Activated B cell treated with CpG ODN at 0.5 μM for 24 hours (primary cell): ENCODE measurements around the gene USP47. TPM values are rescaled to one million over a fixed set of nuclear protein-coding genes. Genes with fewer than 3 reads are reported as not detected.

Experiments used
- ATAC-seq: fragments of 200-7000 bp; cut with Tn5 transposase; one replicate; pipeline ENCODE4 v1.10.0; 2021; ENCODE audit warnings: low read depth, mild to moderate bottlenecking, moderate library complexity
- CTCF ChIA-PET: fragments of 350-600 bp; sonication (Branson Sonifier 250); formaldehyde crosslinking; loops from one replicate; lab custom pipeline; 2021; ENCODE audit warnings: antibody characterized with exemption; lab: Charles Lee
- POLR2A ChIA-PET: fragments of 350-600 bp; sonication (Branson Sonifier 250); formaldehyde crosslinking; loops from one replicate; lab custom pipeline; 2021; ENCODE audit warnings: antibody characterized with exemption; lab: Charles Lee
- DNase-seq: peaks from one replicate; pipeline ENCODE4 v3.0.0; 2022
- H3K27ac Mint-ChIP-seq: one replicate; pipeline ENCODE4 v1.8.0; 2020; ENCODE audit warnings: mixed read lengths
- H3K27me3 Mint-ChIP-seq: one replicate; pipeline ENCODE4 v1.8.0; 2021; ENCODE audit warnings: mixed read lengths
- H3K36me3 Mint-ChIP-seq: one replicate; pipeline ENCODE4 v1.8.0; 2021; ENCODE audit warnings: low read depth, mixed read lengths
- H3K4me1 Mint-ChIP-seq: one replicate; pipeline ENCODE4 v1.8.0; 2021; ENCODE audit warnings: mixed read lengths
- H3K4me3 Mint-ChIP-seq: one replicate; pipeline ENCODE4 v1.8.0; 2020; ENCODE audit warnings: mild to moderate bottlenecking, mixed read lengths
- H3K9me3 Mint-ChIP-seq: one replicate; pipeline ENCODE4 v1.8.0; 2020; ENCODE audit warnings: mixed read lengths
- intact Hi-C: fragments of 100-400 bp; cut with micrococcal nuclease; formaldehyde crosslinking; loops from one replicate; pipeline ENCODE4 v1.15.1; 2024
- total RNA-seq: library from RNA; stranded (reverse); gene quantifications from 2 replicates; pipeline ENCODE4 v1.2.3, GENCODE V29; 2022
- TF ChIP-seq, protein P1 (sequence below): fragments of 200-600 bp; IDR thresholded peaks from one replicate; pipeline ENCODE4 v1.8.0; 2022; ENCODE audit warnings: antibody characterized with exemption, mild to moderate bottlenecking

USP47 gene
- total RNA-seq, 1 donor from 2014 or later = 48.5 TPM

DNA sequence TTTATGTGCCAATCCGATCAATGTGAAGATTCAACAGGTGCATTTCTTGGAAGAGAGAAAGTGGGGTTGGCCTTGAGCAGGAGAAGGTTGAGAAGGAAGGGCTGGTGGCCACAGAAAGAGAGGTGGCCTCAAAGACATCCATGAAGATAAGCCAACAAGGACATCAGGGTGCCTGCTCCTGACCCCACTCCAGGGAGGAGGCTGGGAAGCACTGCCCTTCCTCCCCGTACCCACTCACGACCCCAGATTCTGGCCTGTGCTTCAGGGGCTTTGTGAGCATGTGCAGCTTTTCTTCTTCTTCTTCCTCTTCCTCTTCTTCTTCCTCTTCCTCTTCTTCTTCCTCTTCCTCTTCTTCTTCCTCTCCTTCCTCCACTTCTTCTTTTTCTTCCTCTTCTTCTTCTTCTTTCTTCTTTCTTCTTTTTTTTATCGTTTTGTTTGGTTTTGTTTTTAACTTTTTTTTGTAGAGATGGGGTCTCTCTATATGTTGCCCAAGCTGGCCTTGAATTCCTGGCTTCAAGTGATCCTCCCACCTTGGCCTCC lies 136.4 kb downstream of the USP47 start:
- TF ChIP-seq, protein P1, sequence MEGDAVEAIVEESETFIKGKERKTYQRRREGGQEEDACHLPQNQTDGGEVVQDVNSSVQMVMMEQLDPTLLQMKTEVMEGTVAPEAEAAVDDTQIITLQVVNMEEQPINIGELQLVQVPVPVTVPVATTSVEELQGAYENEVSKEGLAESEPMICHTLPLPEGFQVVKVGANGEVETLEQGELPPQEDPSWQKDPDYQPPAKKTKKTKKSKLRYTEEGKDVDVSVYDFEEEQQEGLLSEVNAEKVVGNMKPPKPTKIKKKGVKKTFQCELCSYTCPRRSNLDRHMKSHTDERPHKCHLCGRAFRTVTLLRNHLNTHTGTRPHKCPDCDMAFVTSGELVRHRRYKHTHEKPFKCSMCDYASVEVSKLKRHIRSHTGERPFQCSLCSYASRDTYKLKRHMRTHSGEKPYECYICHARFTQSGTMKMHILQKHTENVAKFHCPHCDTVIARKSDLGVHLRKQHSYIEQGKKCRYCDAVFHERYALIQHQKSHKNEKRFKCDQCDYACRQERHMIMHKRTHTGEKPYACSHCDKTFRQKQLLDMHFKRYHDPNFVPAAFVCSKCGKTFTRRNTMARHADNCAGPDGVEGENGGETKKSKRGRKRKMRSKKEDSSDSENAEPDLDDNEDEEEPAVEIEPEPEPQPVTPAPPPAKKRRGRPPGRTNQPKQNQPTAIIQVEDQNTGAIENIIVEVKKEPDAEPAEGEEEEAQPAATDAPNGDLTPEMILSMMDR = no peak
- no peak overlapping the region for H3K27ac Mint-ChIP-seq
- H3K4me3 Mint-ChIP-seq = no peak overlapping the region
- H3K27me3 Mint-ChIP-seq = peaks cover 9% of the 10 kb centered on the region
- ChIA-PET CTCF (no interaction called here), POLR2A (no interaction called here)
- ATAC-seq (no peak), DNase-seq (no peak)
- no peaks in the 10 kb centered on the region for H3K36me3 Mint-ChIP-seq
- H3K9me3 Mint-ChIP-seq = peaks cover 2% of the 10 kb centered on the region
- intact Hi-C loops = no loop called here
- H3K4me1 Mint-ChIP-seq = no peaks in the 10 kb centered on the region

DNA sequence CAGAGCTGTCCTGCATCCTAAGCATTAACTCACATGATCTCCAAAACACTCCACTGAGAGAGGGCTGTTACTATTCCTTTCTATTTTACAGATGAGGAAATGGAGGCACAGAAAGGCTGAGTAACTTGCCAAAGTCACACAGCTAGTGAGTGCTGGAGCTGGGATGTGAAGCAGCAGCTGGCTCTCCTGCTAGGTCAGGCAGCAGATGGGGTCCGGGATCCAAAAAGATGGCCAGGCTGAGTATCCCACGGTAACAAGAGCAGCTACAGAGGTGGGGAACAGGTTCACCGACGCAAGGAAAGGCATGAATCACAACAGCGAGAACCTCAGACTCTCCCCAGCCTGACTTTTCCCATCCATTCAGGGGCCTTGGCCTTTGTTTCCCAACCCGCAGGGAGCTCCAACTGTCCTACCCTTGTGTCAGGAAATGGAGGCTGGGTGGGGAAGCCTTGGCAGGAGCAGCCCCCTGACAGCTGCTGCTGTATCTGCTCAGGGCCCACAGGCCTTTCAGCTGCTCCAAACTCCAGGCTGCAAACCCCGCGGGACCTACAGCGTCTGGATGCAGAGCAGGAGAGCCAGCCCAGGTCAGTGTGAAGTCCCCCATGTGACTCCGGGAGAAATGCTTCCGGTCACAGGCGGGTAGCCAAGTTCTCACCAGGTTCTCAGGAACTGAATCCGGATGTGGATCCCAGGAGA lies 137.2 kb downstream of the USP47 start:
- Mint-ChIP-seq H3K9me3 (peaks cover 2% of the 10 kb centered on the region), H3K36me3 (no peaks in the 10 kb centered on the region), H3K27me3 (peaks cover 9% of the 10 kb centered on the region), H3K4me3 (no peak overlapping the region), H3K27ac (no peak overlapping the region), H3K4me1 (no peaks in the 10 kb centered on the region)
- ChIA-PET CTCF (no interaction called here), POLR2A (no interaction called here)
- DNase-seq (no peak), ATAC-seq (no peak)
- TF ChIP-seq, protein P1 = no peak
- intact Hi-C loops = no loop called here

GRCh38 chr11:11979488-11980117 lies 137.8 kb downstream of the USP47 start:
- Mint-ChIP-seq H3K4me1 (no peaks in the 10 kb centered on the region), H3K4me3 (no peak overlapping the region), H3K36me3 (no peaks in the 10 kb centered on the region), H3K27ac (no peak overlapping the region), H3K27me3 (peaks cover 9% of the 10 kb centered on the region), H3K9me3 (peaks cover 2% of the 10 kb centered on the region)
- CTCF ChIA-PET = no interaction called here
- POLR2A ChIA-PET = no interaction called here
- DNase-seq (no peak), ATAC-seq (no peak)
- intact Hi-C loops = no loop called here
- TF ChIP-seq, protein P1 = no peak

GRCh38 chr11:11980200-11980599 lies 138.4 kb downstream of the USP47 start:
- H3K36me3 Mint-ChIP-seq = no peaks in the 10 kb centered on the region
- H3K27ac Mint-ChIP-seq = no peak overlapping the region
- intact Hi-C loops = no loop called here
- no peak overlapping the region for H3K4me3 Mint-ChIP-seq
- DNase-seq (no peak), ATAC-seq (no peak)
- H3K9me3 Mint-ChIP-seq = peaks cover 2% of the 10 kb centered on the region
- H3K4me1 Mint-ChIP-seq = no peaks in the 10 kb centered on the region
- TF ChIP-seq, protein P1 = no peak
- peaks cover 9% of the 10 kb centered on the region for H3K27me3 Mint-ChIP-seq
- ChIA-PET CTCF (no interaction called here), POLR2A (no interaction called here)

DNA sequence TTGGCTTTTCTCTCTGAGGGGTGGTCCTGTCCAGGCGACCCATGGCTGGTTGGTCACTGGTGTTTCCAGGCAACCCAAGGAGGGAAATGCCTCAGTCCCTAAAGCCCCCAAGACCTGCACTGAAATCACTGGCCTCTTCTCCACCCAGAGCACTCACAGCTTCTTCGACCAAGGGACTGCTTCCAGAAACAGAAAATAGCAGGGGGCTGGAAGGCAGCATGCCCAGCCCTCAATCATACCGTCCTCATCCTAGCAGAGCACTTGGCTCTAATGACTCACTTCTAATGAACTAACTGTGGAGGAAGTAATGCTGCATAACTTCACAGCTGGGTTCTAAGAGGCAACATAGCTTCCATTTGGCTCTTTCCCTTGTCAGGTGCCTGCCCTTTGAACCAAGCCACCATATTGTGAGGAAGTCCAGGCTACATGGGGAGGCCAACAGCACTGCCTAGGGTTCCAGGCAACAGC lies 139.1 kb downstream of the USP47 start:
- no peaks in the 10 kb centered on the region for H3K36me3 Mint-ChIP-seq
- H3K4me1 Mint-ChIP-seq = no peaks in the 10 kb centered on the region
- ATAC-seq (no peak), DNase-seq (no peak)
- H3K4me3 Mint-ChIP-seq = no peak overlapping the region
- CTCF ChIA-PET = no interaction called here
- H3K9me3 Mint-ChIP-seq = peaks cover 2% of the 10 kb centered on the region
- TF ChIP-seq, protein P1 = no peak
- H3K27ac Mint-ChIP-seq = no peak overlapping the region
- intact Hi-C loops = no loop called here
- POLR2A ChIA-PET = no interaction called here
- H3K27me3 Mint-ChIP-seq = peaks cover 9% of the 10 kb centered on the region
